GM11168 (cell line): ENCODE data around the gene QRICH2.
"Not testable (repeated sequence)": the region's sequence is repeated elsewhere in the genome, so short reads cannot be mapped to it uniquely, and the experiment has no call there.

Experiments used
- in situ Hi-C: fragments of 300-500 bp; cut with MboI; formaldehyde crosslinking; loops from one replicate; pipeline ENCODE4 v1.12.0; 2022; ENCODE audit warnings: low sequenced_read_pairs; ENCODE audit not compliant: unreplicated experiment

Gene QRICH2

DNA sequence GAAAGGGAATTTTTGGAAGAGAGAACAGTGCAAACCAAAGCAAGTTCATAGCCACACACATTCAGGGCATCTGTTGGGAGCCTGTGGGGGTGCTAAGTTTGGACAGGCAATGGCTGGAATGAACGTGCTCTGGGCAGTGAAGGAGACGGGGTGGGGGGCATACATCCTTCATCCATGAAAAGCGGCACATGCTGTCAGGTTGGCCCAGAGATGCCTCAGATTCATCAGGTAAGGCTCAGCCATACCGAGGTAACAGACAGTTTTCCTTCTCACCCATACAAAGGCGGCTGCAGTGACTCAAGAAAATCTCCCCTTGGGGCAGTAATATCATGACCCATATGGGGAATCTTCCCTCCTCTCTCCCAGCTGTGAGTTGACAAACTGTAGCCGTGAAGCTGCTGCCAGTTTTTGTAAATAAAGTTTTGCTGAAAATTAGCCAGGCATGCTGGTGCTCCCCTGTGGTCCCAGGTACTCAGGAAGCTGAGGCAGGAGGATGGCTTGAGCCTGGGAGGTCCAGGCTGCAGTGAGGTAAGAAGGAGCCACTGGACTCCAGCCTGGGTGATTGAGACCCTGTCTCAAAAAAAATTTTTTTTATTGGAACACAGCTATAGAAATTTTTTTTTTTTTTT lies 52.2 kb downstream of the QRICH2 start:
- in situ Hi-C loops = no loop called here

DNA sequence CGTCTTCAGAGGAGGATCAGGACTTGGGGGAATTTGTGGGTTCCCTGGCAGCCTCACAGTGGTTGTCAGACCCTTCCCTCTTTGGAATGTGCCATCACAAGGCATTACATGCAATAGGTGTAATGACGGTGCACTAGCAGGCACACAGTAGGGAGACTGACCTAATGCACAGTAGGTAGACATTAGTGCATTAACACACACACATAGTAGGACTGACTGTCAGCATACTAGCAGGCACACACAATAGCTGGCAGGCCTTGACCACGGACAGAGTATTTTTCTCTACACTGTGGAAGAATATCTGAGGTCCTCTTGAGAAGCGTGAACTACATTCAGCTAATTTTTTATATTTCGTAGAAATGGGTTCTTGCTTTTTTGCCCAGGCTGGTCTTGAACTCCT lies 53.8 kb downstream of the QRICH2 start:
- in situ Hi-C loops = no loop called here

DNA sequence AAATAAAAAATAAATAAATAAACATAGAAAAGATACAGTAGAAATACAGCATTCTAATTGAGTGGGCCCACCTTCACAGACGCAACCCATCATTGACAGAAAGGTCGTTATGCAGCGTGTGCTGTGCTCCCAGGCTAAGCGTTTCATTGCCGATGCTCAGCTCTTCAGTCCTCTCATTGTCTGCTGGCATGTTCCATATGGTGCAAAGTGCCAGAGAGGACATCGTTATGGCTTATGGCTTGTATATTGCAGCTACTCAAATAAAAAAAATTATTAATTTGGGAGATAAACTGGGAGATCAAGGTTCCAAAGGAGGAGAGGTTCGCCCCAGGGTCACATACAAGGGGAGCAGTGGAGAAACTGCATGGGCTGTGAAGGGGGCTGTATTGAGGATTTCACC lies 54.2 kb downstream of the QRICH2 start:
- in situ Hi-C loops = no loop called here

DNA sequence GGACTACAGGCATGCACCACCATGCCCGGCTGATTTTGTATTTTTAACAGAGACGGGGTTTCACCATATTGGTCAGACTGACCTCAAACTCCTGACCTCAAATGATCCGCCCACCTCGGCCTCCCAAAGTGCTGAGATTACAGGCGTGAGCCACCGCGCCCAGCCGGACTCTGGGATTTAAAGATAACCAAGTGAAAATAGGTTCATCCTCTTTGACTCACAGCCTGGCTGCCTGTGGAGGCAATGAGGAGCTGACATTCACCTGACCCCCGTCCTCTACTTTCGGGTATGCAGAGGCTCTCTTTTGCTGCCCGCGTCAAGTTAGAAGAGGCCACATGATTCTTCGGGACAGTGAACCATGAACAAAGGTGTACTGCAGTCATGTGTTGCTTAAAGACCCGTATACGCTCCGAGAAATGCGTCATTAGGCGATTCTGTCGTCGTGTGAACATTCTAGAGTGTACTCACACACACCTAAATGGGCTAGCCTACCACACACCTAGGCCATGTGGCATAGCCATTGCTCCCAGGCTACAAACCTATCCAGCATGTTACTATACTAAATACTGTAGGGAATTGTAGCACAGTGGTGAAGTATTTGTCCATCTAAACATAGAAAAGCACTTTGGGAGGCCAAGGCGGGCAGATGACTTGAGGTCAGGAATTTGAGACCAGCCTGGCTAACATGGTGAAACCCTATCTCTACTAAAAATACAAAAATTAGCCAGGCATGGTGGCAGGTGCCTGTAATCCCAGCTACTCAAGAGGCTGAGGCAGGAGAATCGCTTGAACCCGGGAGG lies 54.9 kb downstream of the QRICH2 start:
- in situ Hi-C loops = not testable (repeated sequence)

DNA sequence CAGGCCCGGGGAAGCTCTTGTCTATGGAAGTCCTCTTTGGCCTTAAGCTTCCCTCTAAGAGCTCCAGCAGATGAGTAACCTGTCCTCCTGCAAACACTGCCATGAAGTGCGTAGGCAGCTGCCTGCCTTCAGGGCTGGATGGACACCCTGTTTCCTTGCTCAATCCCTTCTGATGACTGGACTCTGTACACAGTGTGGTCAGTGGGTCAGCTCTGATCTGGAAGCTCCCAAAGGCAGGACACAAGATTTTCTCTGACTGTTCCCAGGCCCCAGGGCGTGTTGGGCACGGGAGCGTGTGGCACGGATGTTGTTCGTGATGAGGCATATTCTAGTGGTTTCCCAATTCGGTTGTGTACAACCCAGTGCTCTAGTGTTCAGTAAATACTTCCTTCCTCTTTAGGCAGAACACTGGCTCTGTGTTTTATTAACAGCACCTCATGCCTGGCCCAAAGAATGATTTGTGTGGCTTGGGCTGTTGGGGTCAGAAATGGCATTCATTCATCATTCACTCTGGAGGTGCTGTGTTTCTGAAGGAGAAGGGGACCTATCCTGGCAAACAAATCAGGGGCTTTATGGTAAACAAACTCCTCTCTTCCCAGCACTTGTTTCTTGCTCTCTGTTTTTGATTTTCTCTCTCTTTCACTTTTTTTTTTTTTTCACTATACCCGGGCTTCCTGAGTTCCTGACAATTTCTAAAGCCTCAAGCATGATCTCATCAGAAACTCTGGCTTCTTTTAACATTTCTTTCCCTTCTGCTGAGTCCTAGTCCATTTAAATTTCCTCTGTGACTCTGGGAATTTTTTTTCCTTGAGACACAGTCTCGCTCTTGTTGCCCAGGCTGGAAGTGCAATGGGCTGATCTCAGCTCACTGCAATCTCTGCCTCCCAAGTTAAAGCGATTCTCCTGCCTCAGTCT lies 55.8 kb downstream of the QRICH2 start:
- in situ Hi-C loops = no loop called here

DNA sequence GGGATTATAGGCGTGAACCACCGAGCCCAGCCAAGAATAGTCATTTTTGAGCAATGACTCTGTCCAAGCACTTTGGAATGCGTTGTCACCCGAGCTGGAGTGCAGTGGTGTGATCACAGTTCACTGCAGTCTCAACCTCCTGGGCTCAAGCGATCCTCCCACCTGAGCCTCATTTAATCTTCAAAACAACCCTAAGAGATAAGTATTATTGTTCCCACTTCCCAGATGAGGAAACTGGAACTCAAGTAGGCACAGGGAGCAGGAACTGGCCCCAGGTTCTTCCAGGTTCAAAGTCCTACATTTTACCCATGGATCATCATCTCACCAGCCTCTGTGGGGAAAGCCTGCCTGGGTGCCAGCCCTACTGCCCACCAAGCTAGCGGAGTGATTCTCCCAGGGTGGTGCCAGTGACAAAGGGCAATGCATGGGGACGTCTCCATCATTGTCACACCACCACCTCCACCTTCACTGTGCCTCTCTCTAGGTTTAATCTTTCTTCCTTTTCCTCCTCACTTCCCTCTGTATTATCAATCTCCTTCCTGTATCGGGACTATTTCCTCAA lies 56.5 kb downstream of the QRICH2 start:
- in situ Hi-C loops = no loop called here

DNA sequence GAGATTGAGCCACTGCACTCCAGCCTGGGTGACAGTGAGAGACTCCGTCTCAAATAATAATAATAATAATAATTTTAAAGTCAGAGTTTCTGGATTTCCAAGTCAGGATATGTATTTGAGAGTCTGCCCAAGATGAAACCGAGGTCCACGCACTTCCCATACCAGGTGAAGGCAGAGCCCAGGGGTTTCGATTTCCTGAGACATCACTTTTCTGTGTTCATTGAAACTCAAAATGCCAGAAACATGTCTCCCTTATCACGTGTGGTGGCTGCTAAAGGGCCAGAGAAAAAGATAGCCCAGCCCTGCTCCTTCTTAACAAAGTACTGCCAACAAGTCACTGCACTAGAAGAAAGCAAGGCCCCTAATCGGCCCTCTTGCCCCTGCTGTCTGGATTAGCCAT lies 57.9 kb downstream of the QRICH2 start:
- in situ Hi-C loops = no loop called here

DNA sequence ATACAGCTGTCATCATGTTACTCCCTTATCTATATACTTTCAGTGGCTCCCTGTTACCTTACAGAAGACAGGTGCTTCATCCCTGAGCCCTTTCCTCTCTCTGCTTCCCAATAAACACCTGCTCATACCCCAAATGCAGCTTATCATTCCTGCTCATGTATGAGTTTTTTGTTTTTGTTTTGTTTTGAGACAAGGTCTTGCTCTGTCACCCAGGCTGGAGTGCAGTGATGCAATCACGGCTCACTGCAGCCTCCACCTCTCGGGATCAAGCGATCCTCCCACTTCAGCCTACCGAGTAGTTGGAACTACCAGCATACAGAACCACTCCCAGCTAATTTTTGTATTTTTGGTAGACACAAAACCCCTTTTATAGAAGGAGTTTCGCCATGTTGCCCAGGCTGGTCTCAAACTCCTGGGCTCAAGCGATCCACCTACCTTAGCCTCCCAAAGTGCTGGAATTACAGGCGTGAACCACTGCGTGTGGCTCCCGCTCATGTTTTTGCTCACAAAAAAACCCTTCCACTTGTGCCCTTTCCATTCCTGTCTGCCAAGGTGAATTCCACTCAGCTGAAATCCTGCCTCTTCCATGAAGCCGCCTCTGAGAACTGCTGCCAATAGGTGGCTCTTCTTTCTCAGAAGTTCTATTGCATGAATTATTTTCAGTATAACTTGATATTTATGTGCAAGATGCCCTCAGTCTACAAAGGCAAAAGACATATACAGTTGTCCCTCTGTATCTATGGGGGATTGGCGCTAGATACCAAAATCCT lies 59.9 kb downstream of the QRICH2 start:
- in situ Hi-C loops = no loop called here

DNA sequence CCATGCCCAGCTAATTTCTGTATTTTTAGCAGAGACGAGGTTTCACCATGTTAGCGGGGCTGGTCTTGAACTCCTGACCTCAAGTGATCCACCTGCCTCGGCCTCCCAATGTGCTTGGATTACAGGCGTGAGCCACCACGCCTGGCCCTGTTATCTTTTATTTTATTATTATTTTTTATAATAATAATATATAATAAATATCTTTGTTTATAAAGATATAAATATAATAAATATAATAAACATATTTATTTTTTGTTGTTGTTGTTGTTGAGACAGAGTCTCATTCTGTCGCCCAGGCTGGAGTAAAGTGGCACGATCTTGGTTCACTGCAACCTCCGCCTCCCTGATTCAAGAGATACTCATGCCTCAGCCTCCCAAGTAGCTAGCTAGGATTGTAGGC lies 60.8 kb downstream of the QRICH2 start:
- in situ Hi-C loops = no loop called here

DNA sequence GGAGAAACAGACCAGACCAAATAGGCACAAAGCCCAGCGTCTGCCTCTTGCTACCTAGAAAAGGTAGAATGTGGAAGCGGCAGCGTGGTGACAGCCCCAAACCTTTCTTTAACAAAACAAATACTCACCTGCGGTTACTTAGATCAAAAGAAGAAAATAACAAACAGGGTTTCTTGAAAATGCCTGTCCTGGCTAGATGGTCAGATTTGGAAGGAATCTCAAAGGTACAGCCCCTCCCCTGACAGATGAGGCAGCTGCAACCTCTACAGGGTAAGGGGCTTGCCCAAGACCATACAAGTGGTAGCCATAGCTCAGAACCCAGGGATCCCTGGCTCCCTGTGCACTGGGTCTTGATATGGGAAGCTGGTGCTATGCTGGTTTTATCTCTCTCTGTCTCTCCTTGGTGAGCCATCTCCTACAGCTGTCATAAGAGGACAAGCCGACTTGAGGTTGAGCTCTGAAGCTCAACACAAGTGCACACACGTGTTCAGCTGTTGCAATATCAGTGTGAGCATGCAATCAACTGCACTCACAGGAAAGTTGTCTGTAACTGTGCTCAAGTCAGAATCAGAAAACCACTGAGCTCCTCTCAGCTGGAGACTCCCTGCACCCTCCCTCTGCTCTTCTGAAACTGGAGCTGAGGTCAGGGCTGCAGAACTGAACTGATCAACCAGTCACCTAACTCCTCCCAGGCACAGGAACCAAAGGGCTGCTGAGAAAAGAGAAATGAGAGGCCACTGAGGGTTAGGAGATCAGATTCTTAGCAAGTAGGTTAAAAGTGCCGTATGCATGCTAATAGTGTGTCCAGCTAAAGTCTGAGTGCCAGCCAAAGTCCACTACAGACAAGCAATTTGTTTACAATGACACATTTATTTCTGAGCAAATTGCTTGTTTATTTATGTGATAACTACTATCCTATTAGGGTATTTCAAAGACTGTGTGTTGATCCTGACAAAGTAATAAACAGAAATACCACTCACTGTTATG lies 61.7 kb downstream of the QRICH2 start:
- in situ Hi-C loops = no loop called here

DNA sequence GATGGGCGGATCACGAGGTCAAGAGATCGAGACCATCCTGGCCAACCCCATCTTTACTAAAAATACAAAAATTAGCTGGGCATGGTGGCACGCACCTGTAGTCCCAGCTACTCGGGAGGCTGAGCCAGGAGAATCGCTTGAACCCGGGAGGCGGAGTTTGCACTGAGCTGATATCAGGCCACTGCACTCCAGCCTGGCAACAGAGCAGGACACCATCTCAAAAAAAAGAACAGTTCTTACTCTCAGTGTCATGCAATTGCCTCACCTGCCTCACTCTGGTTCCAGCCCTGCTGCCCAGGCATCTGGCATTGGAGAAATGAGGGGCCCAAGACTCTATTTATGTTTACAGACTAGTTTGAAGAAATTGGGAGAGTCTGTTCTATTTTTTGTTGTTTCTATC lies 63.4 kb downstream of the QRICH2 start:
- in situ Hi-C loops = not testable (repeated sequence)

DNA sequence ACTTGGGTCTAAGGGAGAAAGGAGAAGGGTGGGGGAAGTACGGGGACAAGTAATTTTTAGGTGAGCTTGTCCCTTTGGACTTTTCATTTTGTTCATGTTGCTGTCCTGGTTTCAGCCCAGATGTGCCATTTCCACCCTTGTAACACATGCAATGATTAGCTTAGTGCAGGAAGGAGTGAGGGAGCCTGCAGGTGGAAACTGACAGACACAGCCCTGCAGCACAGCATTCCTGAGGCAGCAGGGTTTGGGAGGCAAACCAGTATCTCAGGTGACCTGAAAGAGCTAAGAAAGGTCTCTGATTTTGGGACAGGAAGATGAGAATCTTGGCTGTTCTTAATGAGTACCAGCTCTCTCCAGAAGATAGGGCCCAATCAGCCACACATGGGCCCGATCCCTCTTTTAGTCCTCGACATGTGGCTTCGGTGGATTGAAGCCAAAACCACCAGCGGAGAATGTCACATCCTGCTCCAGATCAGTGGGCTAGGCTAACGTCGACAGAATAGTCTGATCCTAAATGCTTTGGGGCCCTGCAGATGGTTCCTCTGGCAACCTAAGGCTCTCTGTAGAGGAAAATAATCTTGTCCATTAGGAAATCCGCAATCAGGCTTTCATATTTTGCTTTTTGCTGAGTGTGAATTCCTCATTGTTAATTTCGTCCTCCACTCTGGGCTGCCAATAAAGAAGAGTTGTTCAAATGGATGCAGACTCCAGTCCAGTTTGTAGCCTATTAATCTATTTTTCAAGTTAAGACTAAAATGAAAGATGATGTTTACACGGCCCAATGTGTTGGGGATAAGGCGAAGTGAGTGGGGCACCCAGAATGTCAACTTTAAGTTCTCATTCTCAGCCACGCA lies 64.0 kb downstream of the QRICH2 start:
- in situ Hi-C loops = no loop called here

DNA sequence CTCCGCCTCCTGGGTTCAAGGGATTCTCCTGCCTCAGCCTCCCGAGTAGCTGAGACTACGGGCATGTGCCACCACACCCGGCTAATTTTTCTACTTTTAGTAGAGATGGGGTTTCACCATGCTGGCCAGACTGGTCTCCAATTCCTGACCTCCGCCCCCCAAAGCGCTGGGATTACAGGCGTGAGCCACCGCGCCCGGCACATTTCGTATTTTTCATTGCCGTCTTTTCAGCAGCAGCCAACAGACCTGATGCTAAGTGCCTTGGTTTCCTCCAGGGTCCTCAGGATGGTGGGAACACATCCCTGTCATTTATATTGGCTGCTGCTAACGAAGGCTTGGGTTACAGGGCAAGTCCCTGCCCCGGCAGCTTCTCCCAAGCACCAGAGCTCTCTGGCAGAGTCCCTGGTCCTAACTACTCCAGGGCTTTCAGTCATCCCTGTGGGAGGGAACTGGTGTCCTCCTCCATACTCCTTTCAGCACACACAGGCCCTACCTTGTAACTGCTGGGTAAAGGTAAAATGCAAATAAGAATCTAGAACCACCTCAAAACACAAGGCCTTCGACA lies 66.3 kb downstream of the QRICH2 start:
- in situ Hi-C loops = no loop called here

DNA sequence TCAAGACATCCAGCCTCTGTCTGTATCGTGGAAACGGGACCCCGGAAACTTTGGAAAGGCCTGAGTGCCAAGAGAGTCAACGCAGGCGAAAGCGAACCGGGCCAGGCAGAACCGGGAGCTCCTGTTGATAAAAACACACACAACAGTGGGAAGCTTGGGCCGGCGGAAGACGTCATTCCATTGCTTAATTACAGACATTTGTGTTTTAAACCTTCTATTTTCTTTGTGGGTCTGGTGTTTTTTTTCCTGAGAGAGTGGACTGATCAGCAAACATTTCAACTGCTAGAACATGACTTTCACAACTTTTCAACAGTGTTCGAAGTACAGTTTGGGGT lies 66.9 kb downstream of the QRICH2 start:
- in situ Hi-C loops = no loop called here

DNA sequence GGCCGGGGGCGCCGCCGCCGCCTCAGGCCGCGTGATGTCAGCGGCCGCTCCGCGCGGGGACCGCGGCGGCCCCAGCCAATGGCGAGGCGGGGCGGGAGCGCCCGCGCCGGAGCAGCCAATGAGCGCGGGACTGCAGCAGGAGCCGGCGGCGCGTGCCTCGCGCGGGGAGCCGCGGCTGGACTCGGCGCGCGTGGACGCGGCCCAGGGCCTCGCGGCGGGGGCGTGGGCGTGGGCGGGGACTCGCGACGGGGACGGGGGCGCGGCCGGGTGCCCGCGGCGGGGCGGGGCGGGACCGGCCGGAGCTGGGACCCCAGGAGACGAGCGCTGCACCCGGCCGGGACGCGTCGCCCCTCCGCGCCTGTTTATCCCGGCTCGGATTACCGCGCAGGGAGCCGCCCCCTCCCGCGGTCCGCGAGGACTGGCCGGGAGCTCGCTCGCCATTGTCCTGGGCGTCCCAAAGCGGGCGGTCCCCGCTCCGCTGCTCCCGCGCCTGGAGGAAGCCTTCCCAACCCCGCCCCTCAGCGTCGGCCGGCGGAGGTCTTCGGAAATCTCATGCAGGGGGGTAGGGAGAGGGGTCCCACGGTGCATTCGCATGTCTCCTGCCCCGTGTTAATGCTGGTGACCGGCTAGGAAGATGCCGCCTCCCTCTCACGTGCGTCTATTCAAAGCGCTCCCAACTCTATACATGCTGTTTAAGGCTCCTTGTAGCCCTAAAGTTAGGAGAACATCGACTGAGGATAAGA lies 67.4 kb downstream of the QRICH2 start, which contains the start of gene RNF157:
RNF157 (minus strand) TSS at position 33 of the 743 bp plus-strand sequence. CDS start 253 bp downstream, outside the sequence.
- in situ Hi-C loops = no loop called here

DNA sequence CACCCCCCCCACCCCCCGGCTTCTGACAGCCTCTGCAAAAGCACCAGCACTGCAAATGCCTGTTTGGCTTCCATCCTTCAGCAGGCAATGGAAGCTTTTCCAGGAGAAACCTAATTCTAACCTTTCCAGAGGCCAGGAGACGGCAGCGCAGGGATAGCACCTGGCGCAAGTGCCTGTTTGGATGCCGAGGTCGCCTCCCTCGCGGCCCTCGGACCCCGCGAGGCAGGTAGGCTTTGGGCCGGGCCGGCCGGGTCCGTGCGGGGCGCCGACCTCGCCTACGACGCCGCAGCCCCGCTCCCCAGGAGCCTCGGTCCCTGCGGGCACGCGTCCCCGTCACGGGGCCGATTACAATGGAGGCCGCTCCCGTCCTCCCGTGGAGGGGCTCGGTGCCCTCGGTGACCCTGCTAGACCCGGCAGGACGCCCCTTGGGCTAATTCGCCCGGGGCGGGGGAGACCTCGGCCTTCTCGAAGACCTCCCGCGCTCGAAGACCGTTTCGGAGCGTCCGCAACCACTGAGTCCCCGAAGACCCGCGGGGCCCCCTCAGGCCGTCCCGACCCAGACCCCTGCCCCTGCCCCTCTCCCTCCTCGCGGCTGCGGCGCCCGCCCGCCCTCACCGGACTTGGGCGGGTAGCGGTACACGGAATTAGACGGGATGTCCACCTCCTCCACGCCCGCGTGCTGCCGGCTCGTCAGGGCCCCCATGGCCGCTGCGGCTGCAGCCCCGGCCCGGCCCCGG lies 68.4 kb downstream of the QRICH2 start:
- in situ Hi-C loops = no loop called here
